Karpas-422 (cell line): Measurements from ENCODE around the gene ANKS1B. TPM values are rescaled to one million over a fixed set of nuclear protein-coding genes. Genes with fewer than 3 reads are reported as not detected.

Experiments used
- DNase-seq: peaks from one replicate; pipeline ENCODE4 v3.0.0-alpha.2; 2015
- H2AFZ ChIP-seq: fragments of 200-600 bp; sonication (generic); 2 replicates; pipeline ENCODE4 v1.6.1; 2014; ENCODE audit warnings: antibody characterized with exemption, low read length, mixed read lengths
- H3K27ac ChIP-seq: fragments of 200-600 bp; sonication (generic); 2 replicates; pipeline ENCODE4 v1.5.1; 2014; ENCODE audit warnings: mild to moderate bottlenecking, low read length, moderate library complexity
- H3K27me3 ChIP-seq: fragments of 200-600 bp; sonication (generic); 2 replicates; pipeline ENCODE4 v1.6.1; 2014; ENCODE audit warnings: low read length, mixed read lengths
- H3K36me3 ChIP-seq: fragments of 200-600 bp; sonication (generic); 2 replicates; pipeline ENCODE4 v1.6.1; 2014; ENCODE audit warnings: low read length, mixed read lengths; ENCODE audit not compliant: insufficient read depth
- H3K4me1 ChIP-seq: fragments of 200-600 bp; sonication (generic); 2 replicates; pipeline ENCODE4 v1.6.1; 2014; ENCODE audit warnings: mild to moderate bottlenecking, low read length, mixed read lengths
- H3K4me2 ChIP-seq: fragments of 200-600 bp; sonication (generic); 2 replicates; pipeline ENCODE4 v1.6.1; 2014; ENCODE audit warnings: low read length, low read depth, mild to moderate bottlenecking; ENCODE audit not compliant: poor library complexity, severe bottlenecking
- H3K4me3 ChIP-seq: fragments of 200-600 bp; sonication (generic); 2 replicates; pipeline ENCODE4 v1.5.1; 2014; ENCODE audit warnings: mild to moderate bottlenecking, antibody characterized with exemption, low read length, mixed read lengths
- H3K79me2 ChIP-seq: fragments of 200-600 bp; sonication (generic); 2 replicates; pipeline ENCODE4 v1.6.1; 2014; ENCODE audit warnings: mild to moderate bottlenecking, low read length, mixed read lengths
- H3K9ac ChIP-seq: fragments of 200-600 bp; sonication (generic); 2 replicates; pipeline ENCODE4 v1.6.0; 2014; ENCODE audit warnings: low read length
- H3K9me2 ChIP-seq: fragments of 200-600 bp; sonication (generic), shearing (Covaris generic); replicated peaks from 2 replicates; pipeline ENCODE4 v1.6.0; 2014; ENCODE audit warnings: mild to moderate bottlenecking, low read length, moderate library complexity; ENCODE audit not compliant: insufficient read depth
- H3K9me3 ChIP-seq: fragments of 300-700, 200-600 bp; sonication (generic); 2 replicates; pipeline ENCODE4 v1.6.1; 2014; ENCODE audit warnings: low read length, mixed read lengths
- H4K20me1 ChIP-seq: fragments of 200-600 bp; sonication (generic); 2 replicates; pipeline ENCODE4 v1.6.1; 2014; ENCODE audit warnings: mild to moderate bottlenecking, antibody characterized with exemption, low read length, low read depth; ENCODE audit not compliant: insufficient read depth
- total RNA-seq: library from RNA; depleted of rRNA; stranded (reverse); fragments of >200 nt; shearing (Covaris generic); gene quantifications from 2 replicates; pipeline ENCODE4 v1.2.3, GENCODE V29; 2014; ENCODE audit warnings: low replicate concordance

ANKS1B gene
- total RNA-seq, 1 experiment from 2014 or later: 23.4 TPM

GRCh38 chr12:98868538-98868937, 1116.2 kb downstream of the ANKS1B start:
- Histone ChIP-seq H3K27me3 (no peaks in the 10 kb centered on the region), H3K9me3 (no peaks in the 10 kb centered on the region), H3K4me2 (no peak overlapping the region)

DNA sequence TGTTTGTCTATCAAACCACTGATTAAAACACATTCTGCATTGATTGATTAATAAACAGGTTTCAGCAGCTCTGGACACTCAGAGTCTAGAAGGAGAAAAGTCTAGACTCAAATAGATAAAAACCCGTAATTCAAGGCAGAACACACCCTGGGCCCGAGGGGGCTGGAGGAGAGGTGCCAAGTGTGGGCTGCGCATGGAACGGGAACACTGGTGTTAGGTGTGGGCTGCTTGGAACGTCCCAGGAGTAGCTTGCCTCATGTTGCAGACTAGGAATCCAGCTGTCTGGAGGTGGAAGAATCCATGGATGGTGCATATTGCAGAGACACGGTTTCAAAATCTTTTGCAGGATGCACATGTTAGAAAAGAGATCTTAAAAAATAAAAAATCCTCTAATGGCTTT, 1116.7 kb downstream of the ANKS1B start:
- H3K4me1 ChIP-seq: no peaks in the 10 kb centered on the region
- H3K36me3 ChIP-seq: no peaks in the 10 kb centered on the region
- H3K9me3 ChIP-seq: no peaks in the 10 kb centered on the region
- H4K20me1 ChIP-seq: no peaks in the 10 kb centered on the region
- H2AFZ ChIP-seq: no peak overlapping the region
- no peak overlapping the region for H3K27ac ChIP-seq
- no peak overlapping the region for H3K9ac ChIP-seq
- H3K4me2 ChIP-seq: no peak overlapping the region
- H3K79me2 ChIP-seq: no peaks in the 10 kb centered on the region
- no peak overlapping the region for H3K4me3 ChIP-seq
- DNase-seq: no peak
- H3K9me2 ChIP-seq: no peaks in the 10 kb centered on the region
- H3K27me3 ChIP-seq: no peaks in the 10 kb centered on the region

More at GRCh38 chr12:98868538-98868937, 1116.2 kb downstream of the ANKS1B start:
- H2AFZ ChIP-seq: no peak overlapping the region
- H3K36me3 ChIP-seq: no peaks in the 10 kb centered on the region
- no peaks in the 10 kb centered on the region for H3K9me2 ChIP-seq
- no peak overlapping the region for H3K27ac ChIP-seq
- no peak overlapping the region for H3K9ac ChIP-seq
- no peaks in the 10 kb centered on the region for H3K79me2 ChIP-seq
- no peak for DNase-seq
- H3K4me3 ChIP-seq: no peak overlapping the region
- no peaks in the 10 kb centered on the region for H4K20me1 ChIP-seq
- H3K4me1 ChIP-seq: no peaks in the 10 kb centered on the region

GRCh38 chr12:98864363-98864762, 1120.4 kb downstream of the ANKS1B start:
- Histone ChIP-seq H3K9ac (no peak overlapping the region), H3K9me3 (no peaks in the 10 kb centered on the region), H3K79me2 (no peaks in the 10 kb centered on the region), H3K4me1 (no peaks in the 10 kb centered on the region), H4K20me1 (no peaks in the 10 kb centered on the region), H3K4me3 (no peak overlapping the region), H3K9me2 (no peaks in the 10 kb centered on the region), H3K4me2 (no peak overlapping the region), H3K27ac (no peak overlapping the region), H3K36me3 (no peaks in the 10 kb centered on the region), H2AFZ (no peak overlapping the region), H3K27me3 (no peaks in the 10 kb centered on the region)
- no peak for DNase-seq

GRCh38 chr12:98863167-98863566, 1121.6 kb downstream of the ANKS1B start:
- H3K4me3 ChIP-seq: no peak overlapping the region
- H3K27me3 ChIP-seq: no peaks in the 10 kb centered on the region
- H2AFZ ChIP-seq: no peak overlapping the region
- H3K9ac ChIP-seq: no peak overlapping the region
- H3K4me1 ChIP-seq: no peaks in the 10 kb centered on the region
- H3K27ac ChIP-seq: no peak overlapping the region
- no peaks in the 10 kb centered on the region for H4K20me1 ChIP-seq
- DNase-seq: no peak
- no peaks in the 10 kb centered on the region for H3K36me3 ChIP-seq
- H3K9me2 ChIP-seq: no peaks in the 10 kb centered on the region
- H3K79me2 ChIP-seq: no peaks in the 10 kb centered on the region
- no peak overlapping the region for H3K4me2 ChIP-seq
- no peaks in the 10 kb centered on the region for H3K9me3 ChIP-seq

DNA sequence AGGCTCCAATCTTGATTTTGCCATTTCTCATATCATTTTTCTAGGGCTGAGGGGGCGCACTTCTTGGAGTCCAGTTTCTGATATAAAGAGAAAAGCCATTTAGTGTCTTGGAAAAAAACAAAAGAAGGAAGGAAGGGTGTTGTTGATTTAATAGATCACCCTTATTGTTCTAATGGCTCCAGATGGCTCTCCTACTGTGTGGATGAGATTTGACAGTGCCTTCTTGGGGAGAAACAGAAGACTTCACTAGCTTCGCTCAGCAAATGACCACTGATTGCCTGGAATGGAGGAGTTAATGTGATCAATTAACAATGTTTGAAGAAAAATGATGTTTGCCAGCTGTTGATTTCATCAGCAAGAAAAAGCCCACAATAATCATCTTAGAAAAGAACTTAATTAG, 1123.5 kb downstream of the ANKS1B start:
- no peak overlapping the region for H3K27ac ChIP-seq
- H3K9me3 ChIP-seq: no peaks in the 10 kb centered on the region
- H4K20me1 ChIP-seq: no peaks in the 10 kb centered on the region
- H3K9ac ChIP-seq: no peak overlapping the region
- H3K36me3 ChIP-seq: no peaks in the 10 kb centered on the region
- H3K4me3 ChIP-seq: no peak overlapping the region
- no peaks in the 10 kb centered on the region for H3K4me1 ChIP-seq
- H3K79me2 ChIP-seq: no peaks in the 10 kb centered on the region
- no peak overlapping the region for H3K4me2 ChIP-seq
- H3K27me3 ChIP-seq: no peaks in the 10 kb centered on the region; the same call in 1 of the 2 replicates
- DNase-seq: no peak
- no peak overlapping the region for H2AFZ ChIP-seq
- no peaks in the 10 kb centered on the region for H3K9me2 ChIP-seq

GRCh38 chr12:98856897-98857540, 1127.7 kb downstream of the ANKS1B start:
- Histone ChIP-seq H3K79me2 (no peaks in the 10 kb centered on the region), H3K27me3 (no peaks in the 10 kb centered on the region; the same call in 1 of the 2 replicates), H3K9me2 (no peaks in the 10 kb centered on the region), H3K4me1 (no peaks in the 10 kb centered on the region), H3K9me3 (no peaks in the 10 kb centered on the region), H4K20me1 (no peaks in the 10 kb centered on the region), H3K4me2 (no peak overlapping the region), H3K36me3 (no peaks in the 10 kb centered on the region), H3K4me3 (no peak overlapping the region), H3K9ac (no peak overlapping the region), H2AFZ (no peak overlapping the region), H3K27ac (no peak overlapping the region)
- no peak for DNase-seq

GRCh38 chr12:98852181-98852580, 1132.6 kb downstream of the ANKS1B start:
- H3K4me1 ChIP-seq: peaks cover 15% of the 10 kb centered on the region
- no peak for DNase-seq
- no peak overlapping the region for H3K9ac ChIP-seq
- H3K27me3 ChIP-seq: no peaks in the 10 kb centered on the region; the same call in 1 of the 2 replicates
- H4K20me1 ChIP-seq: no peaks in the 10 kb centered on the region
- no peak overlapping the region for H3K4me2 ChIP-seq
- H3K36me3 ChIP-seq: no peaks in the 10 kb centered on the region
- H3K9me3 ChIP-seq: no peaks in the 10 kb centered on the region
- H3K79me2 ChIP-seq: no peaks in the 10 kb centered on the region
- H3K9me2 ChIP-seq: no peaks in the 10 kb centered on the region
- no peak overlapping the region for H3K4me3 ChIP-seq
- H2AFZ ChIP-seq: no peak overlapping the region
- no peak overlapping the region for H3K27ac ChIP-seq

- Histone ChIP-seq H3K9ac (no peak overlapping the region), H3K27me3 (no peaks in the 10 kb centered on the region), H3K9me2 (no peaks in the 10 kb centered on the region), H3K4me2 (no peak overlapping the region), H3K79me2 (no peaks in the 10 kb centered on the region), H2AFZ (no peak overlapping the region), H3K4me1 (peaks cover 15% of the 10 kb centered on the region), H3K4me3 (no peak overlapping the region), H3K9me3 (no peaks in the 10 kb centered on the region), H4K20me1 (no peaks in the 10 kb centered on the region), H3K36me3 (no peaks in the 10 kb centered on the region), H3K27ac (no peak overlapping the region)
- DNase-seq: no peak
Observed at GRCh38 chr12:98847242-98847641, 1137.5 kb downstream of the ANKS1B start.
